Glomerular visceral epithelial cell (primary cell): Measurements from ENCODE around the gene PTBP2.
A peak's percentile ranks its signal among the peaks of the same experiment; 100 is the strongest.

ENCODE experiments used
- DNase-seq: peaks from one replicate; pipeline ENCODE4 v3.0.0-alpha.2; 2016; ENCODE audit errors: extremely low spot score

Gene PTBP2

DNA sequence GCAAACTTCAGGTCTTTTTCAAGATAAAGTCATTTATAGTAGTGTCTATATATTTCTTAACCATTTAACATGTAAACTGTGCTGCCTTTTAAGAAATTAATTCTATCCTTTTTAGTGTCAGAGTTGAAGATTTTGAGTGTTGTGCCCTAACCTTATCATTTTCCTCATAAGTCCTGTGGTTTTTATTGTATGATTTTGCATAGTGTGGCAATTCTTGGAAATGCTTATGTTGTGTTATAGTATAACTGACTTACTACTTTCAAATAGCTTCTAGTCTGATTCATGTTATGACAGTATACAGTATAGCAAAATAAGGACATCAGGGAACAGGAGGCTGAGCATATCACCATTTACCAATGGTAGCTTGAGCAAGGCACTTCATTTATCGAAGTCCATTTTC is 99.1 kb downstream of the PTBP2 start:
- no peak for DNase-seq

DNA sequence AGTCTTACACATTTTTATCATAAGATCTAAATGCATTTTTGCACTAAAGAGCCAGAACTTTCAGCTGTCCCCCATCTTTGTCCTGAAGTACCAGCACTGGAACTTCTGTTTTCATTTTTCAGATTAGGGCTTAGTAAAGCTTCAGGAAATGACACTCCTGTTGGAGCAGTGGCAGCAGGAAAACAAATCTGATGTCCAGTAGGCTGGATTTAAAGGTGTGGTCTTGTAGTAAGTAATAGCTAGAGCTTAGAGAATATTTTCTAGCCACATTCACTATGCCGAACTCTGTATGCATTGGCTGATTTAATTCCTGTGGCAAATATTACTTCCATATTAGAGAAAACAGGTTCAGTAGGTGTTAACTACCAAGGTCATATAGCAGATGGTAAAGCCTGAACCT is 103.6 kb downstream of the PTBP2 start:
- DNase-seq: no peak

DNA sequence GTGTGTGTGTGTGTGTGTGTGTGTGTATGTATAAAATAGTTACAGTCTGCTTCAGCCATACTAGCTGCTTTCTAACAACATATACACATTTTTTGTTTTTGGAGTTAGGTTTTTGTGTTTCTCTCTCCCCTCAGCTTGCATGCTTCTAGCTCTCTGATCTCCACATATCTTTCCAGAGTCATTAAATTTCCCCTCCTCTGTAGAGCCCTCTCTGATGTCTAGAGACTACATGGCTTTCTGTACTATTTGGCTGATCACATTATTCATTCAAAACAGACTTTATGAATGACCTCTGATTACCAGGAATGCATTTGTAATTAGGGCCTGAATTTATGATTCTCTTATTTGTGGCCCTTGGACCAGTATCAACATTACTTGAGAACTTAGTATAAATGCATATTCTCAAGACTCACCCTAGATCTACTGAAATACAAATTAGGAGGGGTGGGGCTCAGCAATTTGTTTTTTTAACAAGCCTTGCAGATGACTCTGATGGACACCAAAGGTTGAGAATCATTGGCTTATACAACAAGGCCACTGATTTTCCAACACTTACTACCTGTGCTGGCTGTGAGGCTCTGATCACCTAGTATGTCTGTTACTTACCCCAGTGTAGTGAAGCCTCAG is 104.5 kb downstream of the PTBP2 start:
- no peak for DNase-seq

DNA sequence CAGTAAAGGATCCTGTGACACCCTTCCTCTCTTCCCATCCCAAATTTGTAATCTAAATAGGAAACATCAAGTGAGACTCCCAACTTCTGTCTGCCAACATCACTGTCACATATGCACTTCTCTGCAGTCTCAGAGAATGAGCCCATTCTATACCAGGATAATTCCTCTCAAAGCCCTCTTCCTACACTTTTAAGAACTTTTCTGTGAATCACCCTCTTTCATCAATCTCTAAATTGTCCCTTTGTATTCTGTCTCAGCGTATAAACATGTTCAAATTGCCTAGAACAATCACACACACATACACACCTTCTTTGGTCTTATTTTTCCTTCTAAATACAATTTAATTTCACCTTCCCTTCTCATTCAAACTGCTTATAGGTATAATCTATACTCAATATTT is 111.8 kb downstream of the PTBP2 start:
- no peak for DNase-seq

DNA sequence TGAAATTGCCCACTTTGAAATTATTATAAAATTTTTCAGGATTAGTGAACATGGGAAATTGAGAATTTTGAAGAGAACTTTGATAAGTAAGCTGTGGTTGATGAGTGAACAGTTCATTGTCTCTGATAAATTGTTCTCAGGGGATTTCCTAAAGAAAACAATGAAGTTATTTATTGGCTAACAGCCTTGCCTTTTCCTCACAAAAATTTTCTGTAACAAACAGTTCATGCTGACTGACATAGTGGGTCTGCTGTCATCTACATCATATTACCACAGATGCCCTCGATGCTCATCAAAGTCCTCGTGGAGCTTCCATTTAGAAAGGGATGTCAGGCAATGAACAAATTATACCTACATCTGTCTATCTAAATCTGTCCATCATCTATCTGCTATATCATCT is 113.4 kb downstream of the PTBP2 start:
- DNase-seq: no peak

DNA sequence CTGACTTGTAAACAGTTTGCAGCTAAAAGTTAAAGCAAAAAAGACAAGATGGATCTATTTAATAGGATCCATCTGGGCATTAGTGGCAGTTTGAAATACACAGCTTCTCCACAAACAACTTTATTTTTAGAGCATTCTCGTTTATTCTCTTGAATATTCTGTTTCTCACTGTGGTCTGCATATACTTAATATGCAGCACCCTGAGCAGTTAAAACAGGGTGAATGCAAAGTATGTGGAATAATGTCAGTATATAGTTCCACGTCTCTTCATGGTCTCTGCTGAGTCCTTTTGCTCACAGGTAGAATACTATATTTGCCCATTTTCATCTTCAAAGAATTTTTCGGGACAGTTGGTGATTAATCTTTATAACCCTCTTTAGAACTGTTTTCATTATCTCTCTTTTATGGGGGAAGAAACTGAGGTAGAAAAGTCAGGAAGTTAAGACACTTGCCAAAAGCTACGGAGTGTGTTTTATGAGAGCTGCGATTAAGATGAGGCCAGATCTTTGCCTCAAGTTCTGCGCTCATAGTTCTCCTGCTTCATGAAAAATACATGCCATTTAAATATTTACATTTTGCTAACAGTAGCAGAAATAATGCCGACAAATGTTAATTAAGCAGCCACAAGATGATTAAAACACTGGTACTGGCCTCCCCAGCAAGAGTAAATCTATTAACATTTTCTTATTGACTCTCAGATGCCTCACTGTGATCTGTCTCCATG is 115.6 kb downstream of the PTBP2 start:
- no peak for DNase-seq

DNA sequence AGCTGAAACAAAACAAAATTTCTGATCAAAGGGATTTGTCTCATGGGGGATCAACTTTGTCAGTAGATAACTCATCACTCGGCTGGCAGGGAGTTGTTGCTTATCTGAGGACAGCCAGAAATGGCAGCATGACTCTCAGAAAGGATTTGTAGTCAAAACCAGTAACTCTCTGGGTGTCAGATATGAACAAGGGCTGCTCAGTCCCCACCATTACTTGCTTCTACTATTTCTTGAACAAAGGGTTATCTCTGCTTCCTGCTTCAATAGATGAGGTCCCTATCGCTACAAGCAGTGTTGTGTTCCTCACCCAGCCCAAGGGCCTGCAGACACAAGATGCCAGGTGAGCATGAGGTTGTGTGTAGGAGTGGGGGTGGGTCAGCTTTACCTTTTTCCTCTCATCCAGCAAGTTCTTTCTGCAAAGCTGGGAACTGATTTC is 116.2 kb downstream of the PTBP2 start:
- DNase-seq: no peak

DNA sequence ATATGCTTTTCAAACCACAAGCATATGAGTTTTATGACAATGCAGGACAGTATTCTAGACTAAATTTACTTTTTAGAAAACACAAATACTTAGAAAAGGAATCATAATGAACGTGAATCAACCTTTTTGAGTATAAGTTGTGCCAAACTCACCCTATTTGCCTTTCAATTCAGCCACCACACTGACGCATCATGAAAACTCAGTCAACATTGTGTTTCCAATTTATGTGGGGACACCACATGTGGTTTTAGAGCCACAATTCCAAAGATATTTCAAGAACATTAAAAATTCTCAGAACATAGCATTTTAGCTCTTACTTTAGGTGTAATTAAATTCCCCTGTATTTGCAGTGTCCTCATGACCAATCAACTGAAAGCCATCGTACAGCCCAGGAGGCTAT is 118.8 kb downstream of the PTBP2 start:
- DNase-seq: no peak

DNA sequence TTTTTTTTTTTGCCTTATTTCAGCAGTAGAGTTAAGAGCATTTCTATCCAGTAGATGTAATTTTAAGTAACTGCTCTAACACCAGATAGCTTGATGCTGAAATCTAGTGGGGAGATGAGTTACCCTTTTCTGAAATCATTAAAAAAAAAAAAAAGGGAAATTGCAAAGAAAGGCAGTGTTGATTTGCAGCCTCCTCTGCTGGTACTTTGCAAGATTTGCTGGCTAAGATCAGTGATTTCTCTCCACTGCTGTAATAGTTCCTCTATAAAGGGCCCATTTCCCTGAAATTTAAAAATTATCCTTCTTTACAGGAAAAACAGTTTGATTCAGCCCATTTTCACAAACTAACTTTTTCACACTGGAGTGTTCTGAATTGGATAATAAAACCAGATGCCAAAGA is 120.6 kb downstream of the PTBP2 start:
- DNase-seq: no peak

DNA sequence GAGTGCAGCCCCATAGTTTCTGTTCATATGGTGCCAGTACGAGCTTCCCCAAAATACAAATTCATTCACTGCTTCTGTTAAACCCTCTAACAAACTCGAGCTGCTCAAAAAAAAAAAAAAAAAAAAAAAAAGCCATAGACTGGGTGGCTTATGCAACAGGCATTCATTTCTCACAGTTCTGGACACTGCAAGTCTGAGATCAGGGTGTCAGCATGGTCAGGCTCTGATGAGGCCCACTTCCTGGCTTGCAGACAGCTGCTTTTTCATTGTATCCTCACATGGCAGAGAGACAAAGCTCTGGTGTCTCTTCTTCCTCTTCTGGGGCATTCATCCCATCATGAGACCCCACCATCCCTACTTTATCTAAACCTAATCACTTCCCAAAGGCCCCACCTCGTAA is 121.6 kb downstream of the PTBP2 start:
- DNase-seq: peak; percentile 44

DNA sequence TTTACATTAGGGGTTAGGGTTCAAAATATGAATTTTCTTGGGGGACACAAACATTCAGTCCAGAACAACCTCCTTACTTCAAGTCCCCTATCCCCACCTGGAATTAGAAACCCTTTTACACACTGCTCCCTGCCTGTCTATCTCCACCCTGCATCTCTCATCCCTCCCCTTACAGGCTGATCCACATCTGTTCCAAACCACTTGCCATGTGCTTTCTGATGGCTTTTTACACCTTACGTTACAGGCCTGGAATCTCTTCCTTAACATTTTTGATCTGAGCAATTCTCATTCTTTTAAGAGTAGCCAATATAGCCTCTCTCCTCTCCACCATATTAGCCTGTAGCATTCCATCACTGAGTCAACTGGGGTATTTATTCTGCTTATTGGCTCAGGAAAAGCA is 122.0 kb downstream of the PTBP2 start:
- DNase-seq: no peak

DNA sequence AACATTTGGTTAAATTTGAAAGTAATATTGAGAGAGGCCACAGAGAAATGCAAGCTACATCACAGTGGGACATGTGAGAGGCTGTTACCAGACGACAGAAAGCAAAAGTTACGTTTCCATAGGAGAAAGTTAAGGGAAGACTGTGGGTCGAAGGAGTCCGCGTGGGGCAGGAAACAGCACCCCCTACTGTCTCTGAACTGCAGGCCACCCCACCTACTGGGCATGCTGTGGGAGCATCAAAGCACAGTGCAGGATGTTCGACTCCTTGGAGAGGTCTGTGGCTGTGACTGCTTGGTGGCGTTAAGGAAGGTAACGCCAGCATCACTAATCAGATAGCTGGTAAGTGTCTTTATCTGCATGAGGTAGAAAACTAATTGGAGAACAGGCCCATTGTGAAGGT is 123.9 kb downstream of the PTBP2 start:
- no peak for DNase-seq

DNA sequence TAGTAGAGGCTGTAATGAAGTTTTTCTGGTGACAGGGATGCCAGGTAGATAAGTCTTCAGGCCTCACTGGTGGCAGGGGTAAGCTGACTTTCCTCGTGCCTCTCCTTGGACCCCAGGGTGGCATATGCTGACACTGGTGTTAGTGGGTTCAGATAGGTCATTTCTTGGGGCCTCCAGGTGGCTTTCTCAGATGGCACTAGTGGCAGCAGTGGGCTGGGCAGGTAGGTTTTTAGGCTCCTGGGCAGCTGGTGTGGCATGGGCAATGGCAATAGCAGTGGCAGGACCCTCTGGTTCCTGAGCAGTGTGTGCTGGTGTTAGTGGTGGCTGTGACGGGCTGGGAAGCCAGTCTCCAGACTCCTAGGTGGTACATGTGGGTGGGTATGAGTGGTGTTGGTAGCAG is 140.3 kb downstream of the PTBP2 start:
- no peak for DNase-seq

DNA sequence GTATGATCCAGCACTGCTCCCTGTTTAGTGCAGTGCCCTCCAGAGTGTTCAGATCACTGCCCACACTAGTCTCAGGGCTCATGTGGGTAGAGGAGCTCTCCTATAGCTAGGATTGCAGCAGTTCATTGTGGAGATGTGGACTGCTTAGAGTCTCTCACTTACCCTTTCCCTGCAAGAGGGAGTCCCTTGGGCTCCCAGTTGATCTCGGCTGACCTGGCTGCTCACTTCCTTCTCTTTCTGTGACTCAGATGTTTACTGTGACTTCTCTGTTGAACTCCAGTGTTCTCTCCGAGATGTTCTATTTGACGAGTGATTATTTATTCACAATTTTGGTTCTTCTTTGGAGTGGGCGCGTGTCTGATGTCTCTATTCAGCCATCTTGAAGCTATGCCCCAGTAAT is 141.9 kb downstream of the PTBP2 start:
- no peak for DNase-seq
